Articular chondrocyte of knee joint (primary cell): ENCODE measurements around the gene FSIP2. TPM values are rescaled to one million over a fixed set of nuclear protein-coding genes. Genes with fewer than 3 reads are reported as not detected.

Experiments
- total RNA-seq: library from RNA; depleted of rRNA; stranded (reverse); fragments of >200 nt; gene quantifications from 2 replicates; pipeline ENCODE4 v1.2.3, GENCODE V29; 2012

FSIP2 gene
- total RNA-seq, result 0.54 and 0.78 TPM in 2 replicates

GRCh38 chr2:185738679-185739472, at the start of gene FSIP2:
TSS of gene FSIP2 (plus strand) at chr2:185738804. CDS start at chr2:185738895, 91 bp downstream.

